HG03565 (cell line): ENCODE data around the gene CREM.

Experiments used
- ATAC-seq: cut with Tn5 transposase; IDR thresholded peaks from one replicate; pipeline ENCODE4 v1.9.1; 2021; ENCODE audit warnings: mild to moderate bottlenecking, moderate library complexity; ENCODE audit not compliant: unreplicated experiment

Gene CREM

GRCh38 chr10:35218339-35218955 lies 91.8 kb downstream of the CREM start:
- ATAC-seq, result peak; percentile 57

- no peak for ATAC-seq
Measured at GRCh38 chr10:35219292-35219691, 92.6 kb downstream of the CREM start.

GRCh38 chr10:35219891-35220890 lies 93.5 kb downstream of the CREM start:
- no peak for ATAC-seq

- ATAC-seq, result no peak
Measured at GRCh38 chr10:35223016-35223415, 96.4 kb downstream of the CREM start.

- no peak for ATAC-seq
Measured at GRCh38 chr10:35224045-35224740, 97.5 kb downstream of the CREM start.

GRCh38 chr10:35225204-35225603 lies 98.6 kb downstream of the CREM start:
- ATAC-seq, result no peak

GRCh38 chr10:35226507-35226906 lies 99.9 kb downstream of the CREM start:
- no peak for ATAC-seq

GRCh38 chr10:35228058-35228457 lies 101.4 kb downstream of the CREM start:
- ATAC-seq, result no peak

GRCh38 chr10:35231646-35232045 lies 105.0 kb downstream of the CREM start:
- no peak for ATAC-seq

GRCh38 chr10:35232527-35232926 lies 105.9 kb downstream of the CREM start:
- no peak for ATAC-seq

- ATAC-seq, result no peak
Measured at GRCh38 chr10:35234073-35234472, 107.4 kb downstream of the CREM start.

- ATAC-seq, result no peak
Measured at GRCh38 chr10:35236739-35237138, 110.1 kb downstream of the CREM start.

- ATAC-seq, result no peak
Measured at GRCh38 chr10:35237766-35238512, 111.3 kb downstream of the CREM start.

- ATAC-seq, result no peak
Measured at GRCh38 chr10:35244549-35244948, 117.9 kb downstream of the CREM start.

- ATAC-seq, result no peak
Measured at GRCh38 chr10:35246770-35247343, 120.2 kb downstream of the CREM start.

- ATAC-seq, result no peak
Measured at GRCh38 chr10:35251373-35252100, 124.9 kb downstream of the CREM start.

GRCh38 chr10:35257057-35257983 lies 130.7 kb downstream of the CREM start:
- ATAC-seq, result no peak

GRCh38 chr10:35259769-35260397 lies 133.2 kb downstream of the CREM start:
- ATAC-seq, result no peak
